H9 (cell line): ENCODE measurements around the gene TRAF3IP1. TPM values are rescaled to one million over a fixed set of nuclear protein-coding genes. Genes with fewer than 3 reads are reported as not detected.

Experiments
- DNase-seq: peaks from one replicate; pipeline ENCODE4 v3.0.0-alpha.2; 2017
- H2AFZ ChIP-seq: one replicate; pipeline ENCODE4 v1.6.1; 2013; ENCODE audit warnings: mild to moderate bottlenecking, low read length, control low read depth, moderate library complexity
- H2AK5ac ChIP-seq: 2 replicates; pipeline ENCODE4 v1.6.1; 2013; ENCODE audit warnings: low read length, control low read depth, mixed read lengths; ENCODE audit not compliant: insufficient read length
- H2BK120ac ChIP-seq: one replicate; pipeline ENCODE4 v1.6.1; 2013; ENCODE audit warnings: low read depth, mild to moderate bottlenecking, low read length, control low read depth, inconsistent platforms; ENCODE audit not compliant: poor library complexity, severe bottlenecking
- H2BK12ac ChIP-seq: 2 replicates; pipeline ENCODE4 v1.6.1; 2013; ENCODE audit warnings: low read length, control low read depth, mixed read lengths, low read depth; ENCODE audit not compliant: insufficient read length
- H2BK15ac ChIP-seq: 2 replicates; pipeline ENCODE4 v1.6.1; 2013; ENCODE audit warnings: low read depth, low read length, control low read depth
- H2BK20ac ChIP-seq: one replicate; pipeline ENCODE4 v1.6.1; 2013; ENCODE audit warnings: low read depth, mild to moderate bottlenecking, low read length, control low read depth, inconsistent platforms; ENCODE audit not compliant: poor library complexity, severe bottlenecking
- H2BK5ac ChIP-seq: 2 replicates; pipeline ENCODE4 v1.6.1; 2013; ENCODE audit warnings: low read length, control low read depth, mixed read lengths; ENCODE audit not compliant: insufficient read length
- H3K14ac ChIP-seq: 2 replicates; pipeline ENCODE4 v1.6.1; 2013; ENCODE audit warnings: low read length, control low read depth; ENCODE audit not compliant: insufficient read depth
- H3K18ac ChIP-seq: 2 replicates; pipeline ENCODE4 v1.6.1; 2013; ENCODE audit warnings: low read depth, mild to moderate bottlenecking, mixed read lengths, low read length, control low read depth; ENCODE audit not compliant: insufficient read length
- H3K23ac ChIP-seq: 2 replicates; pipeline ENCODE4 v1.6.1; 2013; ENCODE audit warnings: low read length, control low read depth, mixed read lengths, low read depth; ENCODE audit not compliant: insufficient read length
- H3K23me2 ChIP-seq: 2 replicates; pipeline ENCODE4 v1.6.1; 2013; ENCODE audit warnings: low read depth, mild to moderate bottlenecking, mixed read lengths, low read length, control low read depth; ENCODE audit not compliant: insufficient read length, poor library complexity, severe bottlenecking
- H3K27ac ChIP-seq: 2 replicates; pipeline ENCODE4 v1.5.1; 2013; ENCODE audit warnings: low read length, control low read depth, mixed read lengths, low read depth; ENCODE audit not compliant: insufficient read length
- H3K27me3 ChIP-seq: 2 replicates; pipeline ENCODE4 v1.6.1; 2013; ENCODE audit warnings: low read length, control low read depth, inconsistent platforms; ENCODE audit not compliant: insufficient read depth
- H3K4ac ChIP-seq: 2 replicates; pipeline ENCODE4 v1.6.1; 2013; ENCODE audit warnings: low read depth, mild to moderate bottlenecking, control low read depth, inconsistent platforms, low read length, moderate library complexity
- H3K4me1 ChIP-seq: 2 replicates; pipeline ENCODE4 v1.6.1; 2013; ENCODE audit warnings: low read length, control low read depth, inconsistent platforms; ENCODE audit not compliant: insufficient read depth
- H3K4me2 ChIP-seq: 2 replicates; pipeline ENCODE4 v1.6.1; 2013; ENCODE audit warnings: low read length, control low read depth, mixed read lengths; ENCODE audit not compliant: insufficient read length, insufficient read depth
- H3K56ac ChIP-seq: 2 replicates; pipeline ENCODE4 v1.6.1; 2013; ENCODE audit warnings: low read depth, mild to moderate bottlenecking, mixed read lengths, low read length, control low read depth; ENCODE audit not compliant: insufficient read length
- H3K79me1 ChIP-seq: 2 replicates; pipeline ENCODE4 v1.6.1; 2013; ENCODE audit warnings: low read depth, mild to moderate bottlenecking, moderate library complexity, low read length, control low read depth, inconsistent platforms; ENCODE audit not compliant: insufficient read depth, poor library complexity, severe bottlenecking
- H3K79me2 ChIP-seq: 2 replicates; pipeline ENCODE4 v1.6.1; 2013; ENCODE audit warnings: low read length, control low read depth, inconsistent platforms; ENCODE audit not compliant: insufficient read depth
- H3K9ac ChIP-seq: 2 replicates; pipeline ENCODE4 v1.6.1; 2013; ENCODE audit warnings: low read length, control low read depth, mixed read lengths; ENCODE audit not compliant: insufficient read length; ENCODE audit errors: extremely low read depth
- H3K9me3 ChIP-seq: one replicate; pipeline ENCODE4 v1.6.1; 2013; ENCODE audit warnings: low read depth, low read length, inconsistent platforms; ENCODE audit not compliant: control insufficient read depth
- H3T11ph ChIP-seq: one replicate; pipeline ENCODE4 v1.6.1; 2013; ENCODE audit warnings: mild to moderate bottlenecking, low read length, control low read depth, inconsistent platforms
- H4K20me1 ChIP-seq: one replicate; pipeline ENCODE4 v1.6.1; 2013; ENCODE audit not compliant: control insufficient read depth, insufficient read length, insufficient read depth
- H4K5ac ChIP-seq: 2 replicates; pipeline ENCODE4 v1.6.1; 2013; ENCODE audit warnings: low read depth, mild to moderate bottlenecking, mixed read lengths, low read length, control low read depth; ENCODE audit not compliant: insufficient read length
- H4K8ac ChIP-seq: replicated peaks from 2 replicates; pipeline ENCODE4 v1.6.1; 2013; ENCODE audit warnings: low read length, control low read depth, mixed read lengths, low read depth; ENCODE audit not compliant: insufficient read length
- H4K91ac ChIP-seq: 2 replicates; pipeline ENCODE4 v1.6.1; 2013; ENCODE audit warnings: low read depth, mild to moderate bottlenecking, moderate library complexity, mixed read lengths, low read length, control low read depth; ENCODE audit not compliant: insufficient read length
- H3K27ac Mint-ChIP-seq, 3 experiments: 2 replicates in 2 of 3; 3 replicates in 1 of 3; pipeline ENCODE4 v1.8.0; 2020 to 2021; ENCODE audit warnings: mixed read lengths in 3 of 3, mild to moderate bottlenecking in 1 of 3, moderate library complexity in 1 of 3
- H3K27me3 Mint-ChIP-seq: 2 replicates; pipeline ENCODE4 v1.8.0; 2021; ENCODE audit warnings: low read depth, mild to moderate bottlenecking, moderate library complexity, mixed read lengths
- H3K36me3 Mint-ChIP-seq, 3 experiments: 2 replicates in 2 of 3; 3 replicates in 1 of 3; pipeline ENCODE4 v1.8.0; 2020 to 2021; ENCODE audit warnings: low read depth in 3 of 3, mixed read lengths in 3 of 3; ENCODE audit not compliant: insufficient read depth in 1 of 3
- H3K4me1 Mint-ChIP-seq, 2 experiments: 2 replicates each; pipeline ENCODE4 v1.8.0; 2020; ENCODE audit warnings: mixed read lengths in 2 of 2
- H3K4me3 Mint-ChIP-seq, 2 experiments: 2 replicates in 1 of 2; 3 replicates in 1 of 2; pipeline ENCODE4 v1.8.0; 2020 to 2021; ENCODE audit warnings: mild to moderate bottlenecking in 2 of 2, mixed read lengths in 2 of 2, moderate library complexity in 1 of 2
- H3K9me3 Mint-ChIP-seq, 2 experiments: 2 replicates in 1 of 2; 3 replicates in 1 of 2; pipeline ENCODE4 v1.8.0; 2020; ENCODE audit warnings: mild to moderate bottlenecking in 2 of 2, mixed read lengths in 2 of 2, moderate library complexity in 1 of 2
- CTCF ChIP-seq: fragments of 200-600 bp; sonication (generic); conservative IDR thresholded peaks from 3 replicates; pipeline ENCODE4 v1.8.0; 2021; ENCODE audit warnings: antibody characterized with exemption, mild to moderate bottlenecking
- WGBS: extraction: QIAGEN DNeasy Blood & Tissue Kit; methylation state at CpG from one replicate; pipeline ENCODE4 v1.1.7; 2013; ENCODE audit warnings: missing lambda C conversion rate, low lambda C conversion rate, mixed read lengths; ENCODE audit not compliant: insufficient read length; ENCODE audit errors: extremely low coverage; 5-methylcytosine and 5-hydroxymethylcytosine counted together
- total RNA-seq: library from RNA; stranded (reverse); gene quantifications from 2 replicates; pipeline ENCODE4 v1.2.1, GENCODE V29; 2021

The TRAF3IP1 gene
- total RNA-seq, 1 experiment from 2014 or later, result 16.4 TPM

- Histone ChIP-seq H2AFZ (no peak overlapping the region), H4K91ac (no peak overlapping the region), H3K79me1 (no peaks in the 10 kb centered on the region), H2AK5ac (no peak overlapping the region), H3K27ac (no peak overlapping the region), H2BK120ac (no peak overlapping the region), H4K20me1 (no peaks in the 10 kb centered on the region), H3K23ac (no peak overlapping the region), H3T11ph (no peak overlapping the region), H2BK12ac (no peak overlapping the region), H4K8ac (no peak overlapping the region), H3K27me3 (no peaks in the 10 kb centered on the region), H3K4me1 (no peaks in the 10 kb centered on the region), H2BK15ac (no peak overlapping the region), H3K56ac (no peak overlapping the region), H3K4ac (no peak overlapping the region), H3K9me3 (no peaks in the 10 kb centered on the region), H4K5ac (no peak overlapping the region), H3K14ac (no peak overlapping the region), H2BK5ac (no peak overlapping the region), H2BK20ac (no peak overlapping the region), H3K23me2 (no peaks in the 10 kb centered on the region), H3K9ac (no peak overlapping the region), H3K79me2 (no peaks in the 10 kb centered on the region), H3K18ac (no peak overlapping the region), H3K4me2 (no peak overlapping the region)
- no peaks in the 10 kb centered on the region; a peak in 1 of 4 replicates for H3K4me1 Mint-ChIP-seq
- peaks cover 5 to 6% of the 10 kb centered on the region in 2 experiments; a peak in 3 of 5 replicates for H3K9me3 Mint-ChIP-seq
- H3K36me3 Mint-ChIP-seq, result peaks cover 16 to 21% (median 16%) of the 10 kb centered on the region in 3 experiments
- H3K4me3 Mint-ChIP-seq, result no peak overlapping the region
- TF ChIP-seq CTCF, result no peak
- WGBS, result no CpG with 5 or more reads among the region's 7 CpGs
- no peak for DNase-seq
- no peaks in the 10 kb centered on the region for H3K27me3 Mint-ChIP-seq
- H3K27ac Mint-ChIP-seq, result no peak overlapping the region; a peak in 2 of 7 replicates
Measured at GRCh38 chr2:238362626-238363025, 42.3 kb downstream of the TRAF3IP1 start.
